Transverse colon (tissue), 4 donors: ENCODE data around the gene GPHN. TPM values are rescaled to one million over a fixed set of nuclear protein-coding genes. Genes with fewer than 3 reads are reported as not detected.
"Not testable (repeated sequence)": the region's sequence is repeated elsewhere in the genome, so short reads cannot be mapped to it uniquely, and the experiment has no call there.

Experiments used
- DNase-seq: peaks from one replicate; pipeline ENCODE4 v3.0.0-alpha.2; 2019
- H3K27ac ChIP-seq, 4 donors: fragments of 200-600 bp; sonication (generic); 2 replicates each; pipeline ENCODE4 v1.5.1; 2016 to 2018; ENCODE audit warnings: inconsistent platforms in 4 of 4
- H3K27me3 ChIP-seq: fragments of 200-600 bp; sonication (generic); 2 replicates; pipeline ENCODE4 v1.5.1; 2017; ENCODE audit warnings: inconsistent platforms
- H3K36me3 ChIP-seq, 4 donors: fragments of 200-600 bp; sonication (generic); 2 replicates each; pipeline ENCODE4 v1.5.1; 2017 to 2019; ENCODE audit warnings: inconsistent platforms in 4 of 4
- H3K4me1 ChIP-seq, 4 donors: fragments of 200-600 bp; sonication (generic); 2 replicates each; pipeline ENCODE4 v1.5.1; 2017 to 2020; ENCODE audit warnings: inconsistent platforms in 4 of 4
- H3K4me3 ChIP-seq, 4 donors: fragments of 200-600 bp; sonication (generic); 1 replicate in 1 of 4; 2 replicates in 3 of 4; pipeline versions ENCODE4 v1.5.1 to v1.6.1; 2017 to 2019; ENCODE audit warnings: inconsistent platforms in 4 of 4
- H3K9me3 ChIP-seq, 2 donors: fragments of 200-600 bp; sonication (generic); 2 replicates each; pipeline ENCODE4 v1.5.1; 2017 to 2019; ENCODE audit warnings: inconsistent platforms in 2 of 2
- EP300 ChIP-seq: sonication (generic); formaldehyde crosslinking; IDR thresholded peaks from one replicate; pipeline ENCODE4 v1.6.1; 2017; ENCODE audit warnings: antibody characterized with exemption, low read depth
- POLR2A ChIP-seq: fragments of 450-650 bp; IDR thresholded peaks from one replicate; pipeline ENCODE4 v1.6.1; 2016; ENCODE audit warnings: antibody characterized with exemption, mild to moderate bottlenecking, moderate library complexity
- POLR2AphosphoS5 ChIP-seq, 3 donors: sonication (generic); formaldehyde crosslinking; IDR thresholded peaks; one replicate each; pipeline ENCODE4 v1.6.1; 2016; ENCODE audit warnings: antibody characterized with exemption in 3 of 3
- WGBS, 2 donors: methylation state at CpG; one replicate each; pipeline ENCODE4 v1.1.5; 2018; ENCODE audit warnings: low coverage in 1 of 2; 5-methylcytosine and 5-hydroxymethylcytosine counted together
- in situ Hi-C, 4 donors: fragments of 200-750 bp; cut with MboI; loops; one replicate each; pipeline versions ENCODE4 v1.15.0 to v1.15.1; 2017; ENCODE audit warnings: low sequenced_read_pairs in 3 of 4, low pct_ligation_motif_present in 1 of 4, low pct_unique_long_range_greater_than_20kb in 1 of 4
- intact Hi-C: fragments of 100-400 bp; cut with DNase I; formaldehyde crosslinking; loops from one replicate; pipeline ENCODE4 v1.15.1; 2023; ENCODE audit warnings: low total_unique reads
- total RNA-seq, 4 donors: library from RNA; depleted of rRNA; stranded (reverse); fragments of >200 nt; gene quantifications; one replicate each; pipeline ENCODE4 v1.1.0, GENCODE V29; 2016
- TF ChIP-seq, protein P1 (sequence below), 5 experiments: fragments of 200-600 bp in 3 of 5; fragments of 450-650 bp in 2 of 5; sonication (generic) in 3 of 5; IDR thresholded peaks; 1 replicate in 2 of 5; 2 replicates in 3 of 5; pipeline ENCODE4 v1.5.1; 2016 to 2017; ENCODE audit warnings: antibody characterized with exemption in 5 of 5, inconsistent platforms in 3 of 5, mild to moderate bottlenecking in 2 of 5, moderate library complexity in 1 of 5

Gene GPHN
- total RNA-seq, 4 donors from 2014 or later: 8.6 to 59.7 (median 23.6) TPM

DNA sequence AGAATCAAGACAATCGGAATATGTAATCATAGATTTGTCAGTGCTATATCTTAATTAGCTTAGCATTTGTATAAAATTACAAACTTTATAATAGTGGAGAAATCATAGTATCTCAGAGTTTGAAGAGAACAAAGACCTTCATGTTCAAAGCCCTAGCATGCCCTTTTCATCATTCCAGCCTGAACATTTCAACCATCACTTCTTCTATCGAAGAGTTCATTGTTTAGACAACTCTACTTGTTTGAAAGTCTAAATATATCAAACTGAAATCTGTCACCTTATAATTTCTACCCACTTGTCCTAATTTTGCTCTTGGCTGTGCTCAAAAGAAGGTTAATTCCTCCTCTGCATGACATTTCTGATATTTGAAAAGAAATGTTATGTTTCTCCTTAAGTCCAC lies 325.9 kb downstream of the GPHN start:
- no peak overlapping the region for H3K27ac ChIP-seq
- intact Hi-C loops (no loop called here), in situ Hi-C loops (no loop called here)
- H3K4me1 ChIP-seq: no peaks in the 10 kb centered on the region
- H3K36me3 ChIP-seq: no peaks in the 10 kb centered on the region
- no peaks in the 10 kb centered on the region for H3K27me3 ChIP-seq
- no peaks in the 10 kb centered on the region for H3K9me3 ChIP-seq
- no peak overlapping the region for H3K4me3 ChIP-seq
- no peak for DNase-seq
- TF ChIP-seq EP300 (no peak), POLR2AphosphoS5 (IDR thresholded peaks at IDR 0.05) (no peak), POLR2A (no peak)
- TF ChIP-seq, protein P1, sequence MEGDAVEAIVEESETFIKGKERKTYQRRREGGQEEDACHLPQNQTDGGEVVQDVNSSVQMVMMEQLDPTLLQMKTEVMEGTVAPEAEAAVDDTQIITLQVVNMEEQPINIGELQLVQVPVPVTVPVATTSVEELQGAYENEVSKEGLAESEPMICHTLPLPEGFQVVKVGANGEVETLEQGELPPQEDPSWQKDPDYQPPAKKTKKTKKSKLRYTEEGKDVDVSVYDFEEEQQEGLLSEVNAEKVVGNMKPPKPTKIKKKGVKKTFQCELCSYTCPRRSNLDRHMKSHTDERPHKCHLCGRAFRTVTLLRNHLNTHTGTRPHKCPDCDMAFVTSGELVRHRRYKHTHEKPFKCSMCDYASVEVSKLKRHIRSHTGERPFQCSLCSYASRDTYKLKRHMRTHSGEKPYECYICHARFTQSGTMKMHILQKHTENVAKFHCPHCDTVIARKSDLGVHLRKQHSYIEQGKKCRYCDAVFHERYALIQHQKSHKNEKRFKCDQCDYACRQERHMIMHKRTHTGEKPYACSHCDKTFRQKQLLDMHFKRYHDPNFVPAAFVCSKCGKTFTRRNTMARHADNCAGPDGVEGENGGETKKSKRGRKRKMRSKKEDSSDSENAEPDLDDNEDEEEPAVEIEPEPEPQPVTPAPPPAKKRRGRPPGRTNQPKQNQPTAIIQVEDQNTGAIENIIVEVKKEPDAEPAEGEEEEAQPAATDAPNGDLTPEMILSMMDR (IDR thresholded peaks at IDR 0.05): no peak
- 96 to 97% methylated on average over 2 of the region's 2 CpGs for WGBS, 2 donors

DNA sequence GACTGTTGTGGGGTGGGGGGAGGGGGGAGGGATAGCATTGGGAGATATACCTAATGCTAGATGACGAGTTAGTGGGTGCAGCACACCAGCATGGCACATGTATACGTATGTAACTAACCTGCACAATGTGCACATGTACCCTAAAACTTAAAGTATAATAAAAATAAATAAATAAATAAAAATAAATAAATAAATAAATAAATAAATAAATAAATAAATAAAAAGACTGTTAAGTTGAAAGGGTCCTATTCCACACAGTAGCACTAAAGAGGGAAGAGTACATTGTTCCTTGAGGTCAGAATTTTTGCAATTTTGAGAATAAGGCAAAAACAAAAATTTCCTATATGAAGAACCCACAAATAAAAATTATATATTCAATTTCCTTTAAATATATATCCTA lies 329.5 kb downstream of the GPHN start:
- H3K36me3 ChIP-seq, H3K9me3 ChIP-seq, H3K27me3 ChIP-seq, H3K27ac ChIP-seq, DNase-seq, H3K4me1 ChIP-seq, intact Hi-C loops, in situ Hi-C loops, H3K4me3 ChIP-seq: not testable (repeated sequence)
- 90% methylated on average over 2 of the region's 2 CpGs; no CpG with 5 or more reads in 1 of the 2 donors for WGBS, 2 donors

DNA sequence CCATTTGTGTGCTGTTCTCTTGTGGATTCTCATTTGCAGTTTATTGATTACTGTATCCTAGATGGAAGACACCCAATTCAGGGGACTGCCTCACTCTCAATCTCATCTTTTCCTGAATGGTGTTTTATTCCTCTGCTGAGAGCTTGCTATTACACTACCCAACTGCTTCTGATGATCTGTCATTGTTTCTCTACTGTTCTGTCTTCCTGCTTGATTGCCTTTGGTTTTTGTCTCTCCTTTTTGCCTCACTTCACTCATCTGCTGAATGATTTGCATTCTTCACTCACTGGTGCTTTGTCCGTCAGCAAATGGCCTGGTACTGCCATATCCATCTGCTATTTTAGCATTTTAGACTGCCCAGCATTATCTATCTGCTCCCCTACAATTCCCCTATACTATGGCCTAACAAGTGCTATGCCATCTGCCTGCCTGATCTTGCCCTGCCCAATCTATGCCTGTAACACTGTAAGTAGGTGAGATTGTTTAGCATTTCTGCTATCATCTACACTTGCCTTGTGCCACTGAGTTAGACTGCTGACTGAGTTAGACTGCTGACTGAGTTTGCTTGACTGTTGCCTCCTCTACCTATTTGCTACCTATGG lies 335.1 kb downstream of the GPHN start:
- intact Hi-C loops (no loop called here), in situ Hi-C loops (no loop called here)
- H3K4me1 ChIP-seq: no peaks in the 10 kb centered on the region
- H3K36me3 ChIP-seq: no peaks in the 10 kb centered on the region
- H3K4me3 ChIP-seq: no peak overlapping the region
- H3K27me3 ChIP-seq: no peaks in the 10 kb centered on the region
- TF ChIP-seq, protein P1 (IDR thresholded peaks at IDR 0.05): no peak
- no peak for TF ChIP-seq POLR2A
- no peak for TF ChIP-seq POLR2AphosphoS5 (IDR thresholded peaks at IDR 0.05)
- TF ChIP-seq EP300: no peak
- no peaks in the 10 kb centered on the region for H3K9me3 ChIP-seq
- WGBS, 2 donors: 74 to 100% methylated on average over 1 of the region's 1 CpG
- H3K27ac ChIP-seq: no peak overlapping the region
- DNase-seq: no peak

DNA sequence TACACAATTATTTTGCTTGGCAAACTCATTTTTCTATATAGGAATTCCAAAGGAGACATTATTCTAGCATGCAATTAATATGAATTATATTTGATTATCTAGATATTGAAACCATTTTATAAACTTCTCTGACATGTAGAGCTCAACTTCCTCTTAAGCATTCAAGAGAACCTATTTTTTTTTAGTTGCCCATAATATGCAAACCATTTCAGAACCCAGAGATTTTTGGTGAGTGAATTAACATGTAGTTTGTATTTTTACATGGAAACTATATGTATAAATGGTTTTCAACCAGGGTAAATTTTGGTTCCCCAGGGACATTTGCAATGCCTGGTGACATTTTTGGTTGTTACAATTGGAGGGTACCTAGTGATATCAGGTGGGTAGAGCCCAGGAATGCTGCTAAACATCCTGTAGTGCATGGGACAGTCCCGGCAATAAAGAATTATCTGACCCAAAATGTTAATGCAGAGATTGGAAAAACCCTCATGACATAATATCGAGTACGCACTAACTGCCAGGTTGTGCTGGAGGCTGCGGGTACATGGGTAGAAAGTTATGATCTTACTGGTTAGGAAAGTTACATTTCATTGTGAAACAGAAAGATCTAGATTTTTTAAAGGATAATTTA lies 342.4 kb downstream of the GPHN start:
- TF ChIP-seq POLR2A (no peak), EP300 (no peak), POLR2AphosphoS5 (IDR thresholded peaks at IDR 0.05) (no peak)
- TF ChIP-seq, protein P1 (IDR thresholded peaks at IDR 0.05): no peak
- no peaks in the 10 kb centered on the region for H3K4me1 ChIP-seq
- H3K9me3 ChIP-seq: no peaks in the 10 kb centered on the region
- no peaks in the 10 kb centered on the region for H3K36me3 ChIP-seq
- no peak overlapping the region for H3K4me3 ChIP-seq
- intact Hi-C loops: no loop called here
- DNase-seq: no peak
- WGBS, 2 donors: 68 to 75% methylated on average over 4 of the region's 4 CpGs
- H3K27ac ChIP-seq: no peak overlapping the region
- H3K27me3 ChIP-seq: no peaks in the 10 kb centered on the region
- in situ Hi-C loops: no loop called here

DNA sequence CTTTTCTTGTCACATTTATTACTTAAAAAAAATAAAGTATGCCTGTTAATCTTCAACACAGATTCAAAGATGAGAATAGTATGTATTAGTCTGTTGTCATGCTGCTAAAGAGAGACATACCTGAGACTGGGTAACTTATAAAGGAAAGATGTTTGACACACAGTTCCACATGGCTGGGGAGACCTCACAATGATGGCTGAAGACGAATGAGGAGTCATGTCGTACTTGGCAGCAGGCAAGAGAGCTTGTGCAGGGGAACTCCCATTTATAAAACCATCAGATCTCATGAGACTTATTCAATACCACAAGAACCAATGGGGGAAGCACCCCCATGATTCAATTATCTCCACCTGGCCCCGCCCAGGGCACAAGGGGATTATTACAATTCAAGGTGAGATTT lies 345.4 kb downstream of the GPHN start:
- Histone ChIP-seq H3K9me3 (no peaks in the 10 kb centered on the region), H3K27ac (no peak overlapping the region), H3K36me3 (no peaks in the 10 kb centered on the region), H3K27me3 (no peaks in the 10 kb centered on the region), H3K4me1 (no peaks in the 10 kb centered on the region), H3K4me3 (no peak overlapping the region)
- WGBS, 2 donors: 72 to 79% methylated on average over 2 to 3 of the region's 3 CpGs
- intact Hi-C loops: no loop called here
- in situ Hi-C loops: no loop called here
- no peak for DNase-seq
- TF ChIP-seq EP300 (no peak), POLR2A (no peak), POLR2AphosphoS5 (IDR thresholded peaks at IDR 0.05) (no peak)
- TF ChIP-seq, protein P1 (IDR thresholded peaks at IDR 0.05): no peak
